Measurements from ENCODE around the gene COTL1. TPM values are rescaled to one million over a fixed set of nuclear protein-coding genes. Genes with fewer than 3 reads are reported as not detected.
A peak's percentile ranks its signal among the peaks of the same experiment; 100 is the strongest.

Gene COTL1
- total RNA-seq, 1 experiment from 2014 or later: 102 TPM

DNA sequence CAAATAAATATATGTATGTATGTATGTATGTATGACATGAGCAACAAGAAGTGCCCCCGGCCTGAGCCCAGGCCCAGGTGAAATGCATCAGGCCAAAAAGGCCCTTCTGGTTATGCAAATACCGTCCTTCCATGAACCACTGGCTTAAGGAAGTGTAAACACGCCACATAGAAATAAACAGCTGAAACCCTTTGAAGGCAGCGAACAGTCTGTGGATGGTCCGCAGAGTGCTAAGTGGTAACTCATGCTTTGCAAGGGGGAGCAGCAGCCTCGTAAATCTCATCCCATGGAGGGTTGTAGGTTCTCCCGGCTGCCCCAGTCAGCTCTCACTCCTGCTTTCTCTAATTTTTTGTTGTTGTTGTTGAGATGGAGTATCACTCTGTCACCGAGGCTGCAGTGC lies 36.7 kb downstream of the COTL1 start:
- no peaks in the 10 kb centered on the region; the same call in 1 of the 2 replicates for H3K36me3 Mint-ChIP-seq
- ATAC-seq (no peak), DNase-seq (ENCODE audit: low spot score) (no peak)
- ChIA-PET CTCF (no interaction called here), POLR2A (no interaction called here)
- peaks cover 14% of the 10 kb centered on the region for H3K4me1 Mint-ChIP-seq
- H3K27me3 Mint-ChIP-seq (ENCODE audit: low read depth): no peaks in the 10 kb centered on the region
- H3K4me3 Mint-ChIP-seq: no peak overlapping the region
- TF ChIP-seq MYBL2 (CRISPR knock-in tag; IDR thresholded peaks at IDR 0.05): no peak
- TF ChIP-seq NFE2L1 (CRISPR knock-in tag; IDR thresholded peaks at IDR 0.05): no peak
- TF ChIP-seq JUN (CRISPR knock-in tag; IDR thresholded peaks at IDR 0.05): no peak
- TF ChIP-seq ZNF671 (CRISPR knock-in tag; IDR thresholded peaks at IDR 0.05): no peak
- TF ChIP-seq HMGA2 (CRISPR knock-in tag; IDR thresholded peaks at IDR 0.05): no peak
- no peak for TF ChIP-seq CREM (CRISPR knock-in tag; IDR thresholded peaks at IDR 0.05)
- TF ChIP-seq, protein P1, sequence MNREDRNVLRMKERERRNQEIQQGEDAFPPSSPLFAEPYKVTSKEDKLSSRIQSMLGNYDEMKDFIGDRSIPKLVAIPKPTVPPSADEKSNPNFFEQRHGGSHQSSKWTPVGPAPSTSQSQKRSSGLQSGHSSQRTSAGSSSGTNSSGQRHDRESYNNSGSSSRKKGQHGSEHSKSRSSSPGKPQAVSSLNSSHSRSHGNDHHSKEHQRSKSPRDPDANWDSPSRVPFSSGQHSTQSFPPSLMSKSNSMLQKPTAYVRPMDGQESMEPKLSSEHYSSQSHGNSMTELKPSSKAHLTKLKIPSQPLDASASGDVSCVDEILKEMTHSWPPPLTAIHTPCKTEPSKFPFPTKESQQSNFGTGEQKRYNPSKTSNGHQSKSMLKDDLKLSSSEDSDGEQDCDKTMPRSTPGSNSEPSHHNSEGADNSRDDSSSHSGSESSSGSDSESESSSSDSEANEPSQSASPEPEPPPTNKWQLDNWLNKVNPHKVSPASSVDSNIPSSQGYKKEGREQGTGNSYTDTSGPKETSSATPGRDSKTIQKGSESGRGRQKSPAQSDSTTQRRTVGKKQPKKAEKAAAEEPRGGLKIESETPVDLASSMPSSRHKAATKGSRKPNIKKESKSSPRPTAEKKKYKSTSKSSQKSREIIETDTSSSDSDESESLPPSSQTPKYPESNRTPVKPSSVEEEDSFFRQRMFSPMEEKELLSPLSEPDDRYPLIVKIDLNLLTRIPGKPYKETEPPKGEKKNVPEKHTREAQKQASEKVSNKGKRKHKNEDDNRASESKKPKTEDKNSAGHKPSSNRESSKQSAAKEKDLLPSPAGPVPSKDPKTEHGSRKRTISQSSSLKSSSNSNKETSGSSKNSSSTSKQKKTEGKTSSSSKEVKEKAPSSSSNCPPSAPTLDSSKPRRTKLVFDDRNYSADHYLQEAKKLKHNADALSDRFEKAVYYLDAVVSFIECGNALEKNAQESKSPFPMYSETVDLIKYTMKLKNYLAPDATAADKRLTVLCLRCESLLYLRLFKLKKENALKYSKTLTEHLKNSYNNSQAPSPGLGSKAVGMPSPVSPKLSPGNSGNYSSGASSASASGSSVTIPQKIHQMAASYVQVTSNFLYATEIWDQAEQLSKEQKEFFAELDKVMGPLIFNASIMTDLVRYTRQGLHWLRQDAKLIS (CRISPR knock-in tag; IDR thresholded peaks at IDR 0.05; ENCODE audit: borderline replicate concordance): no peak
- TF ChIP-seq ZNF138 (CRISPR knock-in tag; conservative IDR thresholded peaks at IDR 0.05): no peak
- no peak for TF ChIP-seq SMAD3 (CRISPR knock-in tag; IDR thresholded peaks at IDR 0.05; ENCODE audit: borderline replicate concordance)
- peak overlapping the region; percentile 54 for H3K27ac Mint-ChIP-seq
- H3K9me3 Mint-ChIP-seq: no peaks in the 10 kb centered on the region

DNA sequence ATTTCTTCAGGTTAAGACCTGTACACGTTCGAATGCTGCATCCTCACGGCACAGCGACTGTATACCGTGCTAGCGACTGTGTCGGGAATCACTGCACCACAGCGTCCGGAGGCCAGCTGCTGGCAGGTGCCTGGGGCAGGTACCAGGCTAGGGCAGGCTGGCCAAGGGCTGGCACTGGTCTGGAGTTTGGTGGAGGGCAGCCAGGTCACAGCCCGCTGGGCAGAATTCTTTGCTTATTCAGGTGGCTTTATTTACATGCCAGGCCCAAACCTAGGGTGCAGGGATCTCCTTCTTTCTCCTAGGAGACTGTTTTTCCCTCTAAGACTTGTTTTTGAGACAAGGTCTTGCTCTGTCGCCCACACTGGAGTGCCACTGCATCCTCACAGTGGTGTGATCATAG lies 37.9 kb downstream of the COTL1 start:
- DNase-seq (ENCODE audit: low spot score) (no peak), ATAC-seq (no peak)
- H3K36me3 Mint-ChIP-seq: no peaks in the 10 kb centered on the region; the same call in 1 of the 2 replicates
- ChIA-PET CTCF (interaction anchor here (1.2 kb wide), 1 partner anchor 17 kb away, joined by 4 read pairs; no protein-coding TSS in a partner anchor), POLR2A (no interaction called here)
- no peak overlapping the region for H3K4me3 Mint-ChIP-seq
- H3K27me3 Mint-ChIP-seq (ENCODE audit: low read depth): no peaks in the 10 kb centered on the region
- H3K9me3 Mint-ChIP-seq: no peaks in the 10 kb centered on the region
- peaks cover 7% of the 10 kb centered on the region for H3K4me1 Mint-ChIP-seq
- TF ChIP-seq NR2C2 (CRISPR knock-in tag; IDR thresholded peaks at IDR 0.05) (no peak), TP53 (CRISPR knock-in tag; IDR thresholded peaks at IDR 0.05) (no peak), NR3C1 (CRISPR knock-in tag; conservative IDR thresholded peaks at IDR 0.05; ENCODE audit: low read depth) (no peak), NFATC4 (CRISPR knock-in tag; IDR thresholded peaks at IDR 0.05) (no peak), IRF2 (CRISPR knock-in tag; IDR thresholded peaks at IDR 0.05; ENCODE audit: borderline replicate concordance, low read depth) (no peak)
- TF ChIP-seq, protein P2, sequence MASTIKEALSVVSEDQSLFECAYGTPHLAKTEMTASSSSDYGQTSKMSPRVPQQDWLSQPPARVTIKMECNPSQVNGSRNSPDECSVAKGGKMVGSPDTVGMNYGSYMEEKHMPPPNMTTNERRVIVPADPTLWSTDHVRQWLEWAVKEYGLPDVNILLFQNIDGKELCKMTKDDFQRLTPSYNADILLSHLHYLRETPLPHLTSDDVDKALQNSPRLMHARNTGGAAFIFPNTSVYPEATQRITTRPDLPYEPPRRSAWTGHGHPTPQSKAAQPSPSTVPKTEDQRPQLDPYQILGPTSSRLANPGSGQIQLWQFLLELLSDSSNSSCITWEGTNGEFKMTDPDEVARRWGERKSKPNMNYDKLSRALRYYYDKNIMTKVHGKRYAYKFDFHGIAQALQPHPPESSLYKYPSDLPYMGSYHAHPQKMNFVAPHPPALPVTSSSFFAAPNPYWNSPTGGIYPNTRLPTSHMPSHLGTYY (CRISPR knock-in tag; IDR thresholded peaks at IDR 0.05): no peak
- TF ChIP-seq, protein P3, sequence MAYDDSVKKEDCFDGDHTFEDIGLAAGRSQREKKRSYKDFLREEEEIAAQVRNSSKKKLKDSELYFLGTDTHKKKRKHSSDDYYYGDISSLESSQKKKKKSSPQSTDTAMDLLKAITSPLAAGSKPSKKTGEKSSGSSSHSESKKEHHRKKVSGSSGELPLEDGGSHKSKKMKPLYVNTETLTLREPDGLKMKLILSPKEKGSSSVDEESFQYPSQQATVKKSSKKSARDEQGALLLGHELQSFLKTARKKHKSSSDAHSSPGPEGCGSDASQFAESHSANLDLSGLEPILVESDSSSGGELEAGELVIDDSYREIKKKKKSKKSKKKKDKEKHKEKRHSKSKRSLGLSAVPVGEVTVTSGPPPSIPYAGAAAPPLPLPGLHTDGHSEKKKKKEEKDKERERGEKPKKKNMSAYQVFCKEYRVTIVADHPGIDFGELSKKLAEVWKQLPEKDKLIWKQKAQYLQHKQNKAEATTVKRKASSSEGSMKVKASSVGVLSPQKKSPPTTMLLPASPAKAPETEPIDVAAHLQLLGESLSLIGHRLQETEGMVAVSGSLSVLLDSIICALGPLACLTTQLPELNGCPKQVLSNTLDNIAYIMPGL (CRISPR knock-in tag; IDR thresholded peaks at IDR 0.05): no peak
- TF ChIP-seq, protein P4, sequence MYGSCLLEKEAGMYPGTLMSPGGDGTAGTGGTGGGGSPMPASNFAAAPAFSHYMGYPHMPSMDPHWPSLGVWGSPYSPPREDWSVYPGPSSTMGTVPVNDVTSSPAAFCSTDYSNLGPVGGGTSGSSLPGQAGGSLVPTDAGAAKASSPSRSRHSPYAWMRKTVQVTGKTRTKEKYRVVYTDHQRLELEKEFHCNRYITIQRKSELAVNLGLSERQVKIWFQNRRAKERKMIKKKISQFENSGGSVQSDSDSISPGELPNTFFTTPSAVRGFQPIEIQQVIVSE (CRISPR knock-in tag; IDR thresholded peaks at IDR 0.05; ENCODE audit: borderline replicate concordance): no peak
- TF ChIP-seq, protein P5, sequence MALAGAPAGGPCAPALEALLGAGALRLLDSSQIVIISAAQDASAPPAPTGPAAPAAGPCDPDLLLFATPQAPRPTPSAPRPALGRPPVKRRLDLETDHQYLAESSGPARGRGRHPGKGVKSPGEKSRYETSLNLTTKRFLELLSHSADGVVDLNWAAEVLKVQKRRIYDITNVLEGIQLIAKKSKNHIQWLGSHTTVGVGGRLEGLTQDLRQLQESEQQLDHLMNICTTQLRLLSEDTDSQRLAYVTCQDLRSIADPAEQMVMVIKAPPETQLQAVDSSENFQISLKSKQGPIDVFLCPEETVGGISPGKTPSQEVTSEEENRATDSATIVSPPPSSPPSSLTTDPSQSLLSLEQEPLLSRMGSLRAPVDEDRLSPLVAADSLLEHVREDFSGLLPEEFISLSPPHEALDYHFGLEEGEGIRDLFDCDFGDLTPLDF (CRISPR knock-in tag; IDR thresholded peaks at IDR 0.05): no peak
- TF ChIP-seq, protein P6, sequence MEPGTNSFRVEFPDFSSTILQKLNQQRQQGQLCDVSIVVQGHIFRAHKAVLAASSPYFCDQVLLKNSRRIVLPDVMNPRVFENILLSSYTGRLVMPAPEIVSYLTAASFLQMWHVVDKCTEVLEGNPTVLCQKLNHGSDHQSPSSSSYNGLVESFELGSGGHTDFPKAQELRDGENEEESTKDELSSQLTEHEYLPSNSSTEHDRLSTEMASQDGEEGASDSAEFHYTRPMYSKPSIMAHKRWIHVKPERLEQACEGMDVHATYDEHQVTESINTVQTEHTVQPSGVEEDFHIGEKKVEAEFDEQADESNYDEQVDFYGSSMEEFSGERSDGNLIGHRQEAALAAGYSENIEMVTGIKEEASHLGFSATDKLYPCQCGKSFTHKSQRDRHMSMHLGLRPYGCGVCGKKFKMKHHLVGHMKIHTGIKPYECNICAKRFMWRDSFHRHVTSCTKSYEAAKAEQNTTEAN (CRISPR knock-in tag; IDR thresholded peaks at IDR 0.05): no peak
- TF ChIP-seq, protein P7, sequence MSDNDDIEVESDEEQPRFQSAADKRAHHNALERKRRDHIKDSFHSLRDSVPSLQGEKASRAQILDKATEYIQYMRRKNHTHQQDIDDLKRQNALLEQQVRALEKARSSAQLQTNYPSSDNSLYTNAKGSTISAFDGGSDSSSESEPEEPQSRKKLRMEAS (CRISPR knock-in tag; IDR thresholded peaks at IDR 0.05): no peak
- H3K27ac Mint-ChIP-seq: no peak overlapping the region

All from WTC11 (cell line).